Mammary epithelial cell (primary cell): Measurements from ENCODE around the gene SRP14.
"Not testable (repeated sequence)": the region's sequence is repeated elsewhere in the genome, so short reads cannot be mapped to it uniquely, and the experiment has no call there.

ENCODE experiments used
- CTCF ChIP-seq, 2 donors: IDR thresholded peaks in 1 of 2; conservative IDR thresholded peaks in 1 of 2; 2 replicates each; pipeline ENCODE4 v1.5.1; 2011 to 2012; ENCODE audit warnings: inconsistent platforms in 2 of 2, low read length in 2 of 2, mild to moderate bottlenecking in 2 of 2, control low read depth in 1 of 2, low read depth in 1 of 2; ENCODE audit not compliant: insufficient read depth in 1 of 2; ENCODE audit errors: extremely low read depth in 1 of 2
- EZH2 ChIP-seq: IDR thresholded peaks from 2 replicates; pipeline ENCODE4 v1.6.1; 2012; ENCODE audit warnings: low read length, inconsistent platforms, borderline replicate concordance

- TF ChIP-seq CTCF (conservative IDR thresholded peaks at IDR 0.05 in 1 of 2, IDR thresholded peaks at IDR 0.05 in 1 of 2; ENCODE audit: extremely low read depth in 1 of 2, insufficient read depth in 1 of 2, low read depth in 1 of 2, low read length in 2 of 2); EZH2: not testable (repeated sequence)
Measured at GRCh38 chr15:40035182-40035581, 3.8 kb downstream of the SRP14 start.
